ENCODE measurements around the gene KLHDC9. TPM values are rescaled to one million over a fixed set of nuclear protein-coding genes. Genes with fewer than 3 reads are reported as not detected.

The KLHDC9 gene
- total and polyA plus RNA-seq, 2 of the 13 experiments (the other 11 are each of a cell fraction or from before 2014, with no cell fraction given) = 2.9 TPM

- TF ChIP-seq UBTF (CRISPR knock-in tag; IDR thresholded peaks at IDR 0.05) (peak; percentile 62; the same call in 1 of the 2 replicates), HMGXB3 (CRISPR knock-in tag; IDR thresholded peaks at IDR 0.05; ENCODE audit: borderline replicate concordance) (no peak), ZBTB7A (CRISPR knock-in tag; IDR thresholded peaks at IDR 0.05) (no peak), DNMT1 (CRISPR knock-in tag; IDR thresholded peaks at IDR 0.05) (no peak), STAT6 (CRISPR knock-in tag; IDR thresholded peaks at IDR 0.05; ENCODE audit: borderline replicate concordance) (no peak), ZFAT (CRISPR knock-in tag; conservative IDR thresholded peaks at IDR 0.05) (no peak), RAD51 (IDR thresholded peaks at IDR 0.05; ENCODE audit: borderline replicate concordance) (no peak), ZMYM2 (CRISPR knock-in tag; IDR thresholded peaks at IDR 0.05) (0 out of 2 replicates have a peak, but pooled peaks have one; percentile 11), TOE1 (CRISPR knock-in tag; IDR thresholded peaks at IDR 0.05) (no peak), THYN1 (CRISPR knock-in tag; IDR thresholded peaks at IDR 0.05; ENCODE audit: borderline replicate concordance, low read depth) (no peak), ZNF572 (CRISPR knock-in tag; IDR thresholded peaks at IDR 0.05) (no peak), ZNF160 (CRISPR knock-in tag; IDR thresholded peaks at IDR 0.05) (0 out of 2 replicates have a peak, but pooled peaks have one; percentile 38), RFX3 (CRISPR knock-in tag; IDR thresholded peaks at IDR 0.05) (peak; percentile 93), ZBTB34 (CRISPR knock-in tag; IDR thresholded peaks at IDR 0.05) (no peak), HHEX (CRISPR knock-in tag; IDR thresholded peaks at IDR 0.05) (no peak), YY1 (IDR thresholded peaks at IDR 0.05; ENCODE audit: insufficient read depth, insufficient replicate concordance, low read depth, low read length) (peak; percentile 50), PHB2 (IDR thresholded peaks at IDR 0.05; ENCODE audit: partially characterized antibody) (no peak), SMAD1 (CRISPR knock-in tag; IDR thresholded peaks at IDR 0.05; ENCODE audit: borderline replicate concordance, low read depth) (no peak)
Measured at GRCh38 chr1:161098210-161099068, at the start of gene KLHDC9 (continued).

Data from HepG2 (cell line).